Stimulated activated memory B cell treated with anti-CD40 and anti-IgM and Interleukin-4, amounts not matched to agents 10 μg/mL and 1 μg/mL and 100 μg/mL, for 72 hours (primary cell): ENCODE results near the gene FMN1.

Experiments used
- ATAC-seq: fragments of 150-1000 bp; cut with Tn5 transposase; 2 replicates; pipeline ENCODE4 v1.10.0; 2021
- H3K27ac Mint-ChIP-seq: one replicate; pipeline ENCODE4 v1.8.0; 2022; ENCODE audit warnings: mild to moderate bottlenecking, mixed read lengths
- H3K27me3 Mint-ChIP-seq: one replicate; pipeline ENCODE4 v1.8.0; 2022; ENCODE audit warnings: mixed read lengths
- H3K36me3 Mint-ChIP-seq: one replicate; pipeline ENCODE4 v1.8.0; 2022; ENCODE audit warnings: mixed read lengths
- H3K4me1 Mint-ChIP-seq: one replicate; pipeline ENCODE4 v1.8.0; 2022; ENCODE audit warnings: mixed read lengths
- H3K4me3 Mint-ChIP-seq: one replicate; pipeline ENCODE4 v1.8.0; 2022; ENCODE audit warnings: mild to moderate bottlenecking, moderate library complexity, mixed read lengths
- H3K9me3 Mint-ChIP-seq: one replicate; pipeline ENCODE4 v1.8.0; 2022; ENCODE audit warnings: mixed read lengths

Gene FMN1

GRCh38 chr15:32882955-32883354 lies 311.6 kb downstream of the FMN1 start:
- H3K4me1 Mint-ChIP-seq: no peaks in the 10 kb centered on the region

GRCh38 chr15:32881528-32881927 lies 313.0 kb downstream of the FMN1 start:
- no peak for ATAC-seq
- no peaks in the 10 kb centered on the region for H3K4me1 Mint-ChIP-seq
- H3K36me3 Mint-ChIP-seq: no peaks in the 10 kb centered on the region
- no peaks in the 10 kb centered on the region for H3K27me3 Mint-ChIP-seq
- no peaks in the 10 kb centered on the region for H3K9me3 Mint-ChIP-seq
- no peak overlapping the region for H3K27ac Mint-ChIP-seq
- H3K4me3 Mint-ChIP-seq: no peak overlapping the region

More at GRCh38 chr15:32882955-32883354, 311.6 kb downstream of the FMN1 start:
- no peak overlapping the region for H3K27ac Mint-ChIP-seq
- no peaks in the 10 kb centered on the region for H3K9me3 Mint-ChIP-seq
- no peaks in the 10 kb centered on the region for H3K36me3 Mint-ChIP-seq
- H3K27me3 Mint-ChIP-seq: no peaks in the 10 kb centered on the region
- ATAC-seq: no peak
- H3K4me3 Mint-ChIP-seq: no peak overlapping the region

- ATAC-seq: no peak
- H3K27ac Mint-ChIP-seq: no peak overlapping the region
- H3K27me3 Mint-ChIP-seq: no peaks in the 10 kb centered on the region
- H3K9me3 Mint-ChIP-seq: no peaks in the 10 kb centered on the region
- H3K4me3 Mint-ChIP-seq: no peak overlapping the region
- no peaks in the 10 kb centered on the region for H3K36me3 Mint-ChIP-seq
- no peaks in the 10 kb centered on the region for H3K4me1 Mint-ChIP-seq
Observed at GRCh38 chr15:32880642-32881041, 313.9 kb downstream of the FMN1 start.

- ATAC-seq: no peak
- H3K27me3 Mint-ChIP-seq: no peaks in the 10 kb centered on the region
- no peaks in the 10 kb centered on the region for H3K36me3 Mint-ChIP-seq
- no peaks in the 10 kb centered on the region for H3K9me3 Mint-ChIP-seq
- no peaks in the 10 kb centered on the region for H3K4me1 Mint-ChIP-seq
- H3K4me3 Mint-ChIP-seq: no peak overlapping the region
- H3K27ac Mint-ChIP-seq: no peak overlapping the region
Observed at GRCh38 chr15:32879980-32880379, 314.5 kb downstream of the FMN1 start.

GRCh38 chr15:32878869-32879805 lies 315.4 kb downstream of the FMN1 start:
- no peaks in the 10 kb centered on the region for H3K4me1 Mint-ChIP-seq
- no peak overlapping the region for H3K27ac Mint-ChIP-seq
- no peaks in the 10 kb centered on the region for H3K9me3 Mint-ChIP-seq
- H3K4me3 Mint-ChIP-seq: no peak overlapping the region
- no peaks in the 10 kb centered on the region for H3K27me3 Mint-ChIP-seq
- ATAC-seq: no peak
- H3K36me3 Mint-ChIP-seq: no peaks in the 10 kb centered on the region

GRCh38 chr15:32878342-32878741 lies 316.2 kb downstream of the FMN1 start:
- Mint-ChIP-seq H3K27ac (no peak overlapping the region), H3K4me3 (no peak overlapping the region), H3K4me1 (no peaks in the 10 kb centered on the region), H3K36me3 (no peaks in the 10 kb centered on the region), H3K9me3 (no peaks in the 10 kb centered on the region), H3K27me3 (no peaks in the 10 kb centered on the region)
- ATAC-seq: no peak

GRCh38 chr15:32877252-32878019 lies 317.1 kb downstream of the FMN1 start:
- Mint-ChIP-seq H3K4me1 (no peaks in the 10 kb centered on the region), H3K36me3 (no peaks in the 10 kb centered on the region), H3K27me3 (no peaks in the 10 kb centered on the region), H3K9me3 (no peaks in the 10 kb centered on the region), H3K27ac (no peak overlapping the region), H3K4me3 (no peak overlapping the region)
- no peak for ATAC-seq

- no peaks in the 10 kb centered on the region for H3K27me3 Mint-ChIP-seq
- no peak overlapping the region for H3K27ac Mint-ChIP-seq
- H3K36me3 Mint-ChIP-seq: no peaks in the 10 kb centered on the region
- no peaks in the 10 kb centered on the region for H3K9me3 Mint-ChIP-seq
- no peak overlapping the region for H3K4me3 Mint-ChIP-seq
- no peak for ATAC-seq
- peaks cover 25% of the 10 kb centered on the region for H3K4me1 Mint-ChIP-seq
Observed at GRCh38 chr15:32873284-32874114, 321.0 kb downstream of the FMN1 start.

GRCh38 chr15:32872621-32873283 lies 321.8 kb downstream of the FMN1 start:
- Mint-ChIP-seq H3K4me3 (no peak overlapping the region), H3K27me3 (no peaks in the 10 kb centered on the region), H3K4me1 (peaks cover 25% of the 10 kb centered on the region), H3K9me3 (no peaks in the 10 kb centered on the region), H3K36me3 (no peaks in the 10 kb centered on the region), H3K27ac (no peak overlapping the region)
- ATAC-seq: no peak

- Mint-ChIP-seq H3K9me3 (no peaks in the 10 kb centered on the region), H3K27me3 (no peaks in the 10 kb centered on the region), H3K4me1 (peaks cover 31% of the 10 kb centered on the region), H3K27ac (peak overlapping the region; percentile 66), H3K36me3 (no peaks in the 10 kb centered on the region), H3K4me3 (no peak overlapping the region)
- no peak for ATAC-seq
Observed at GRCh38 chr15:32871883-32872282, 322.6 kb downstream of the FMN1 start.

GRCh38 chr15:32870240-32871033 lies 324.1 kb downstream of the FMN1 start:
- Mint-ChIP-seq H3K36me3 (no peaks in the 10 kb centered on the region), H3K9me3 (no peaks in the 10 kb centered on the region), H3K4me3 (no peak overlapping the region), H3K27ac (peak overlapping the region; percentile 66), H3K27me3 (no peaks in the 10 kb centered on the region), H3K4me1 (peaks cover 36% of the 10 kb centered on the region)
- ATAC-seq: peak; percentile 92

GRCh38 chr15:32869776-32870175 lies 324.7 kb downstream of the FMN1 start:
- peak overlapping the region; percentile 66 for H3K27ac Mint-ChIP-seq

GRCh38 chr15:32867313-32867626 lies 327.2 kb downstream of the FMN1 start:
- peak overlapping the region; percentile 3 for H3K27ac Mint-ChIP-seq
- H3K36me3 Mint-ChIP-seq: no peaks in the 10 kb centered on the region
- H3K4me1 Mint-ChIP-seq: peaks cover 36% of the 10 kb centered on the region
- no peak overlapping the region for H3K4me3 Mint-ChIP-seq
- H3K27me3 Mint-ChIP-seq: no peaks in the 10 kb centered on the region
- ATAC-seq: peak; percentile 18
- H3K9me3 Mint-ChIP-seq: no peaks in the 10 kb centered on the region

More at GRCh38 chr15:32869776-32870175, 324.7 kb downstream of the FMN1 start:
- Mint-ChIP-seq H3K4me3 (no peak overlapping the region), H3K4me1 (peaks cover 36% of the 10 kb centered on the region), H3K9me3 (no peaks in the 10 kb centered on the region), H3K36me3 (no peaks in the 10 kb centered on the region), H3K27me3 (no peaks in the 10 kb centered on the region)
- no peak for ATAC-seq
